ENCODE data around the gene UCK1. TPM values are rescaled to one million over a fixed set of nuclear protein-coding genes. Genes with fewer than 3 reads are reported as not detected.

Gene UCK1
- 22.5 and 25.4 TPM in 2 replicates for total RNA-seq

GRCh38 chr9:131530920-131531832, at the start of gene UCK1:
Gene UCK1 (minus strand): TSS chr9:131531263. CDS start chr9:131531174, 89 bp downstream.

GRCh38 chr9:131545003-131545785, 14.1 kb upstream of the UCK1 start, which contains the start of gene PRRT1B:
Gene PRRT1B (plus strand): TSS chr9:131545523. CDS start chr9:131545616, 93 bp downstream.

GRCh38 chr9:131502781-131503625, 28.1 kb downstream of the UCK1 start, which contains the start of gene POMT1:
Gene POMT1 (plus strand): TSS chr9:131502918. CDS start chr9:131504219, 1,301 bp downstream.

Other genes with a start within 250 kb of the UCK1 start
- gene PLPP7, start 241.5 kb downstream of the UCK1 start, total RNA-seq: 5.6 and 9.5 TPM in 2 replicates
- gene PRRC2B, start 137.2 kb downstream of the UCK1 start, total RNA-seq: 64.0 and 69.1 TPM in 2 replicates
- 24.9 and 43.3 TPM in 2 replicates for gene POMT1, start 28.3 kb downstream of the UCK1 start, total RNA-seq
- not detected in 2 replicates for gene PRRT1B, start 14.3 kb upstream of the UCK1 start, total RNA-seq
- 66.6 and 81.0 TPM in 2 replicates for gene RAPGEF1, start 208.8 kb upstream of the UCK1 start, total RNA-seq

All from mammary microvascular endothelial cell (primary cell).